Nephron (organoid): ENCODE results near the gene NUDT3.

ENCODE experiments used
- H3K27ac Mint-ChIP-seq, 3 experiments: 2 replicates each; pipeline ENCODE4 v1.8.0; 2020; ENCODE audit warnings: mixed read lengths in 3 of 3, mild to moderate bottlenecking in 2 of 3, moderate library complexity in 1 of 3
- H3K27me3 Mint-ChIP-seq: 2 replicates; pipeline ENCODE4 v1.8.0; 2021; ENCODE audit warnings: low read depth, mild to moderate bottlenecking, moderate library complexity, mixed read lengths
- H3K36me3 Mint-ChIP-seq: 2 replicates; pipeline ENCODE4 v1.8.0; 2020; ENCODE audit warnings: low read depth, mixed read lengths
- H3K4me1 Mint-ChIP-seq: 2 replicates; pipeline ENCODE4 v1.8.0; 2020; ENCODE audit warnings: mixed read lengths
- H3K4me3 Mint-ChIP-seq, 3 experiments: 2 replicates each; pipeline ENCODE4 v1.8.0; 2020; ENCODE audit warnings: mild to moderate bottlenecking in 3 of 3, mixed read lengths in 3 of 3, moderate library complexity in 2 of 3
- H3K9me3 Mint-ChIP-seq: 2 replicates; pipeline ENCODE4 v1.8.0; 2020; ENCODE audit warnings: mixed read lengths
- TF ChIP-seq, protein P1 (sequence below), 3 experiments: fragments of 200-600 bp; sonication (generic); IDR thresholded peaks; one replicate each; pipeline ENCODE4 v1.5.0; 2021; ENCODE audit warnings: antibody characterized with exemption in 3 of 3; ENCODE audit not compliant: unreplicated experiment in 3 of 3

The NUDT3 gene

DNA sequence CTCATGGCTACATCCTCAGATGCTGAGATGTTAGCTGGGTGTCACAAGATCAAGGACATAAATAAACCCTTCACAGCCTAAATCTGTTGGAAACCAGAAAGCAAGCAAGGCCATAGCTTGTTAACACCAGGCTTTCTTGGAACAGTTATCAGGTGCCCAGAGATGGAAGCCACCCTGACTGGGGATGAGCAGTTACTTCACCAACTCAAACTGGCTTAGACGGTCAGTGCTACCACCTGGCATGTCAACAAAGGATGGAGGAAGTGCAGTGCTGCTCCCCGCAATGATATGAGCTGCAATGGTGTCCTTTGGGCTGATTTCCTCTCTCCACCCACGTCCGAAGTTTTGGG is 114.7 kb downstream of the NUDT3 start:
- Mint-ChIP-seq H3K36me3 (peaks cover 49% of the 10 kb centered on the region), H3K9me3 (no peaks in the 10 kb centered on the region), H3K27ac (no peak overlapping the region), H3K27me3 (no peaks in the 10 kb centered on the region), H3K4me3 (no peak overlapping the region), H3K4me1 (no peaks in the 10 kb centered on the region)
- TF ChIP-seq, protein P1, sequence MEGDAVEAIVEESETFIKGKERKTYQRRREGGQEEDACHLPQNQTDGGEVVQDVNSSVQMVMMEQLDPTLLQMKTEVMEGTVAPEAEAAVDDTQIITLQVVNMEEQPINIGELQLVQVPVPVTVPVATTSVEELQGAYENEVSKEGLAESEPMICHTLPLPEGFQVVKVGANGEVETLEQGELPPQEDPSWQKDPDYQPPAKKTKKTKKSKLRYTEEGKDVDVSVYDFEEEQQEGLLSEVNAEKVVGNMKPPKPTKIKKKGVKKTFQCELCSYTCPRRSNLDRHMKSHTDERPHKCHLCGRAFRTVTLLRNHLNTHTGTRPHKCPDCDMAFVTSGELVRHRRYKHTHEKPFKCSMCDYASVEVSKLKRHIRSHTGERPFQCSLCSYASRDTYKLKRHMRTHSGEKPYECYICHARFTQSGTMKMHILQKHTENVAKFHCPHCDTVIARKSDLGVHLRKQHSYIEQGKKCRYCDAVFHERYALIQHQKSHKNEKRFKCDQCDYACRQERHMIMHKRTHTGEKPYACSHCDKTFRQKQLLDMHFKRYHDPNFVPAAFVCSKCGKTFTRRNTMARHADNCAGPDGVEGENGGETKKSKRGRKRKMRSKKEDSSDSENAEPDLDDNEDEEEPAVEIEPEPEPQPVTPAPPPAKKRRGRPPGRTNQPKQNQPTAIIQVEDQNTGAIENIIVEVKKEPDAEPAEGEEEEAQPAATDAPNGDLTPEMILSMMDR (IDR thresholded peaks at IDR 0.05; ENCODE audit: unreplicated experiment in 3 of 3) = no peak

DNA sequence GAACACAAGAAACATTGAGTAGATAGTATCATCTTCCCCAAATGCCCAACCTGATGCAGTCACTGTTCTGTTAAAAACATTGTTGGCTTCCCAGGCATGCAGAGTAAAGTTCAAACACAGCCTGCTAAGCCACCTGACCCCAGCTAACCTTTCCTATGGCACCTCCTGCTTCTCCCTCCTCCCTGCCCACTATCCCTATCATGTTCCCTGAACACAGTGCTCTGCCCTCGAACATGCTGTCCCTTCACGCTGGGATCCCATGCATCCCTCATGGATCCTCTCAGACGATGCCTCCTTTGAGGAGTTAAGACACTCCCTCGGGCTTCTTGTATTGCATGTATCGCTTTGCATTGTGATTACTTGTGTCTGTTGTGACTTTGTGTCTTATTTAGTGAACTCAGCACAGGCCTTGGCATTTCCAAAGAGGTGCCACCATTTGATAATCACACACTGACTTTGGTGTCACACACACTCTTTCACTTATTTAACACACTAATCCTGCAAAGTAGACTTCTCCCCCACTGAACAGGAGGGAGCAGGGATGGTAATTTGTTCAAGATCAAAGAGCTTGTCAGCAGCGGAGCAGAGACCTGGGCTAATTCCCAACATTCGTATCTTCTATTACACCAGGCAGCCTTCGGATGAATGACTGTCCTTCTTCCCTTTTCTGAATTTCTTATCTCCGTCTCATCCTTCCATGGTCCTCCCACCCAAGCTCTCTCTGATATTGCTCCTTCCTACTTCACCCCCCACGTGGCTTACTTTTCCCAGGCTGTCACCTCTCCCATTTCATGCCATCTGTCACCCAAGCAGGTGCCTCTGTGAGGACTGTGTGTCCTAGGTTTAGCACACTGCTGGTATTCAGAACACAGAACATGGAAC is 115.3 kb downstream of the NUDT3 start:
- no peaks in the 10 kb centered on the region for H3K27me3 Mint-ChIP-seq
- TF ChIP-seq, protein P1 (IDR thresholded peaks at IDR 0.05; ENCODE audit: unreplicated experiment in 3 of 3) = no peak
- H3K27ac Mint-ChIP-seq = peak overlapping the region in 1 of 3 experiments; percentile 21
- no peak overlapping the region for H3K4me3 Mint-ChIP-seq
- H3K36me3 Mint-ChIP-seq = peaks cover 45% of the 10 kb centered on the region
- no peaks in the 10 kb centered on the region for H3K9me3 Mint-ChIP-seq
- no peaks in the 10 kb centered on the region for H3K4me1 Mint-ChIP-seq

DNA sequence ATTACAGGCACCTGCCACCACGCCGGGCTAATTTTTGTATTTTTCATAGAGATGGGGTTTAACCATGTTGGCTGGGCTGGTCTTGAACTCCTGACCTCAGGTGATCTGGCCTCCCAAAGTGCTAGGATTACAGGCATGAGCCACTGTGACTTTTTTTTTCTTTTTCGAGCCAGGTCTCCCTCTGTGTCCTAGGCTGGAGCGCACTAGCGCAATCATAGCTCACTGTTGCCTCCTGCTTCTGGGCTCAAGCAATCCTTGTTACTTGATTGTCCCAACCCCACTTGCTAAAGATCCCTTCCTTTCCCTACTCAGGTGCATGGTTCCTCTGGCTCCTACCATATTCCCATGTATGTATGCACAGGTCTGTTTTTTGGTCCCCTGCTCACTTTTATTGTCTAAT is 116.3 kb downstream of the NUDT3 start:
- H3K27ac Mint-ChIP-seq = no peak overlapping the region
- H3K9me3 Mint-ChIP-seq = no peaks in the 10 kb centered on the region
- no peaks in the 10 kb centered on the region for H3K4me1 Mint-ChIP-seq
- H3K36me3 Mint-ChIP-seq = peaks cover 36% of the 10 kb centered on the region
- H3K4me3 Mint-ChIP-seq = no peak overlapping the region
- TF ChIP-seq, protein P1 (IDR thresholded peaks at IDR 0.05; ENCODE audit: unreplicated experiment in 3 of 3) = no peak
- no peaks in the 10 kb centered on the region for H3K27me3 Mint-ChIP-seq

DNA sequence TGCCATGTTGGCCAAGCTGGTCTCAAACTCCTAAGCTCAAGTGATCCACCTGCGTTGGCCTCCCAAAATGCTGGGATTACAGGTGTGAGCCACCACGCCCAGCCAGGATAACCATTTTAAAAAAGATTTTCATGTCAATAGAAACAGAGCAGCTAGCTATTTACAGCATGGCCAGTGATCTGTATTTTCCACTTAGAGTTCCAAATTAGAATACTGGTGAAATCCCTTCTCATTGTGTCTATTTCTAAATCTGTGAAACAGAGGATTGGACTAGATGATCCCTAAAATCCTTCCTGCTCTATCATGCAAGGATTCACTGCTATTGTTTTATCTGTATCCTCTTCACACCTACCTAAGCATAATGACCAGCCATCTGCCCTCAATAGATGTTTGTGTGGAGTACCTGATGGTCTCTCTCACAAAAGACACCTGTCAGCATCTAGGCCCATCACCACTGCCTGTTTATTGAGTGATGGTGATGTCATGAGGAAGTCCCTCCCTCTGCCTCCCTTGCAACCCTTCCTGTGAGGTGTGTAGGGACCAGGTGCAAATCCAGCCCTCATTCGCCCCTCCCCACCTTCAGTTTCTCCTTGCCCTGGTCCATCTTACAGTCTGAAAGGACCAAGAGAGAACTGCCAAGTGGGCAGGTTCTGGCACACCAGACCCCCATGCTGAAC is 117.2 kb downstream of the NUDT3 start:
- Mint-ChIP-seq H3K36me3 (peaks cover 27% of the 10 kb centered on the region), H3K4me1 (no peaks in the 10 kb centered on the region), H3K4me3 (no peak overlapping the region), H3K9me3 (no peaks in the 10 kb centered on the region), H3K27ac (no peak overlapping the region), H3K27me3 (no peaks in the 10 kb centered on the region)
- TF ChIP-seq, protein P1 (IDR thresholded peaks at IDR 0.05; ENCODE audit: unreplicated experiment in 3 of 3) = no peak

DNA sequence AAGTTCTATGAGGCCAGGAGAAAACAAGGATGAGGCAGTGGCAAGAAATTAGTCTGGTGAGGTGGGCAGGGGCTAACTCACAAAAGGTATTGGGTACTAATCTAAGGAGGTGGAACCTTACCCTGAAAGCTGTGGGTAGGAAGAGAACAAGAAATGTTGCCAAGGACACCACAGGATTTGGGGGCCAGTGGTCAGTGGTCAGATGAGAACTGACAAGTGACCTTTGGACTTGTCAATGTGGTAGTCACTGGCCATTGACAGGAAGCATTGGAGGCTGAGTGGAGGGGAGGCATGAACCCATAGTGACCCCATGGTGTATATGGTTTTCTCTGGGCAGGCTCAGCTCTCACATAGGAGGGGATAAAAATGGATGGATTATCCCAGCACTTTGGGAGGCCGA is 118.3 kb downstream of the NUDT3 start:
- TF ChIP-seq, protein P1 (IDR thresholded peaks at IDR 0.05; ENCODE audit: unreplicated experiment in 3 of 3) = no peak
- no peak overlapping the region for H3K27ac Mint-ChIP-seq
- no peaks in the 10 kb centered on the region for H3K4me1 Mint-ChIP-seq
- H3K4me3 Mint-ChIP-seq = no peak overlapping the region
- no peaks in the 10 kb centered on the region for H3K27me3 Mint-ChIP-seq
- peaks cover 15% of the 10 kb centered on the region for H3K36me3 Mint-ChIP-seq
- no peaks in the 10 kb centered on the region for H3K9me3 Mint-ChIP-seq
